ENCODE results near the gene CNNM1. TPM values are rescaled to one million over a fixed set of nuclear protein-coding genes. Genes with fewer than 3 reads are reported as not detected.

The CNNM1 gene
- total RNA-seq, 1 donor = 0.09 TPM

GRCh38 chr10:99330347-99330924 is 1.3 kb downstream of the CNNM1 start:
- TF ChIP-seq, protein P1, sequence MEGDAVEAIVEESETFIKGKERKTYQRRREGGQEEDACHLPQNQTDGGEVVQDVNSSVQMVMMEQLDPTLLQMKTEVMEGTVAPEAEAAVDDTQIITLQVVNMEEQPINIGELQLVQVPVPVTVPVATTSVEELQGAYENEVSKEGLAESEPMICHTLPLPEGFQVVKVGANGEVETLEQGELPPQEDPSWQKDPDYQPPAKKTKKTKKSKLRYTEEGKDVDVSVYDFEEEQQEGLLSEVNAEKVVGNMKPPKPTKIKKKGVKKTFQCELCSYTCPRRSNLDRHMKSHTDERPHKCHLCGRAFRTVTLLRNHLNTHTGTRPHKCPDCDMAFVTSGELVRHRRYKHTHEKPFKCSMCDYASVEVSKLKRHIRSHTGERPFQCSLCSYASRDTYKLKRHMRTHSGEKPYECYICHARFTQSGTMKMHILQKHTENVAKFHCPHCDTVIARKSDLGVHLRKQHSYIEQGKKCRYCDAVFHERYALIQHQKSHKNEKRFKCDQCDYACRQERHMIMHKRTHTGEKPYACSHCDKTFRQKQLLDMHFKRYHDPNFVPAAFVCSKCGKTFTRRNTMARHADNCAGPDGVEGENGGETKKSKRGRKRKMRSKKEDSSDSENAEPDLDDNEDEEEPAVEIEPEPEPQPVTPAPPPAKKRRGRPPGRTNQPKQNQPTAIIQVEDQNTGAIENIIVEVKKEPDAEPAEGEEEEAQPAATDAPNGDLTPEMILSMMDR (IDR thresholded peaks at IDR 0.05; ENCODE audit: insufficient read depth, low read length) = no peak
- H3K4me3 ChIP-seq (ENCODE audit: low read depth, low read length) = no peak overlapping the region
- DNase-seq (ENCODE audit: low read depth) = no peak

GRCh38 chr10:99331207-99331803 is 2.1 kb downstream of the CNNM1 start:
- DNase-seq (ENCODE audit: low read depth) = no peak
- no peak overlapping the region for H3K4me3 ChIP-seq (ENCODE audit: low read depth, low read length)
- TF ChIP-seq, protein P1 (IDR thresholded peaks at IDR 0.05; ENCODE audit: insufficient read depth, low read length) = no peak

- no peak for DNase-seq (ENCODE audit: low read depth)
- TF ChIP-seq, protein P1 (IDR thresholded peaks at IDR 0.05; ENCODE audit: insufficient read depth, low read length) = no peak
- H3K4me3 ChIP-seq (ENCODE audit: low read depth, low read length) = no peak overlapping the region
Measured at GRCh38 chr10:99337311-99337811, 8.2 kb downstream of the CNNM1 start.

GRCh38 chr10:99337901-99338300 is 8.7 kb downstream of the CNNM1 start:
- H3K4me3 ChIP-seq (ENCODE audit: low read depth, low read length) = no peak overlapping the region
- no peak for DNase-seq (ENCODE audit: low read depth)
- TF ChIP-seq, protein P1 (IDR thresholded peaks at IDR 0.05; ENCODE audit: insufficient read depth, low read length) = no peak

DNA sequence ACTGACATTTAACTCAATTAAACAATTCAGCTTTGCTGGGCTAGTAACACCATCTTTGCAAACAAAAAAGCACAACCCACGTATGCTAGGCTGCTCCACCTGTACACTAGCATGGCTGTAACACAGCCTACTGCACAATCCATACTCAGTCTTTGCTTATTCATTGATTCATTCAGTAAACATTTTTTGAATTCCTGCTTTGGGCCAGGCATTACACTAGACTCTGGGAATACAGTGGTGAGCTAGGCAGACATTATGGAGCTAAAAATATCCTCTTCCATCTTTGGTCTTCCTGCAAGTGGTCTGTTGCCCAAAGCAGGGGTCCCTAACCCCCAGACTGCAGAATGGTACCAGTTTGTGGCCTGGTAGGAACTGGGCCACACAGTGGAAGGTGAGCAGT is 9.9 kb downstream of the CNNM1 start:
- no peak overlapping the region for H3K4me3 ChIP-seq (ENCODE audit: low read depth, low read length)
- no peak for DNase-seq (ENCODE audit: low read depth)
- TF ChIP-seq, protein P1 (IDR thresholded peaks at IDR 0.05; ENCODE audit: insufficient read depth, low read length) = no peak

DNA sequence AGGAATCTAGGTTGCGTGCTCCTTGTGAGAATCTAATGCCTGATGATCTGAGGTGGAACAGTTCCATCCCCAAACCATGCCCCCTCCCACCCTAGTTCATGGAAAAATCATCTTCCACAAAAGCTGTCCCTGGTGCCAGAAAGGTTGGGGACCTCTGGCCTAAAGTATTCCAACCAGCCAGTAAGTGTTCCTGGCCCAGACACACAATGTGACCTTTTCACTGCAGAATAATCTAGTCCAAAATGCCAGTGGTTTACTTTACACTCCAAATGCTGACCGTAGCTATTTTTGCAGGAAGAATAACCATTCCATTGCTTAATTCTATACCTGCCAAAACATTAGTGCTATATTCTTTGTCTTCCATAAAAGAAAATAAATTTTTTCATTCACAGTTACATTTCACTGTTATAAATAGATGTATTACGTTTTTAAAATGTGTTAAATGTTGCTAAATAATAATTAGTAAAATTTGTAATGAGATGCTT is 10.4 kb downstream of the CNNM1 start:
- H3K4me3 ChIP-seq (ENCODE audit: low read depth, low read length) = no peak overlapping the region
- DNase-seq (ENCODE audit: low read depth) = no peak
- TF ChIP-seq, protein P1 (IDR thresholded peaks at IDR 0.05; ENCODE audit: insufficient read depth, low read length) = no peak

Data from fibroblast of the aortic adventitia (primary cell).